HepG2 (cell line): ENCODE measurements around the gene ST3GAL2. TPM values are rescaled to one million over a fixed set of nuclear protein-coding genes. Genes with fewer than 3 reads are reported as not detected.
A peak's percentile ranks its signal among the peaks of the same experiment; 100 is the strongest.

Experiments used
- ARID2 ChIP-seq: sonication (generic); formaldehyde crosslinking; IDR thresholded peaks from 2 replicates; pipeline ENCODE4 v1.8.1; 2022; ENCODE audit warnings: mild to moderate bottlenecking, missing genetic modification reagents, borderline replicate concordance
- CBX1 ChIP-seq: IDR thresholded peaks from one replicate; pipeline ENCODE4 v1.6.1; 2016; ENCODE audit warnings: antibody characterized with exemption, low read depth
- DR1 ChIP-seq: sonication (generic); formaldehyde crosslinking; IDR thresholded peaks from 2 replicates; pipeline ENCODE4 v1.8.0; 2021; ENCODE audit warnings: mild to moderate bottlenecking, missing genetic modification reagents, inconsistent platforms
- HDAC1 ChIP-seq: sonication (generic); formaldehyde crosslinking; IDR thresholded peaks from 2 replicates; pipeline ENCODE4 v1.5.1; 2020; ENCODE audit warnings: mild to moderate bottlenecking, missing genetic modification reagents
- ISL2 ChIP-seq: sonication (generic); formaldehyde crosslinking; IDR thresholded peaks from 2 replicates; pipeline ENCODE4 v1.5.0; 2020; ENCODE audit warnings: missing genetic modification reagents
- KLF16 ChIP-seq, 2 experiments: sonication (generic) in 1 of 2; formaldehyde crosslinking in 1 of 2; IDR thresholded peaks; 2 replicates each; pipeline versions ENCODE4 v1.6.1 to v1.8.0; 2016 to 2023; ENCODE audit warnings: missing genetic modification reagents in 2 of 2, missing compliant biosample characterization in 1 of 2
- KMT2B ChIP-seq: IDR thresholded peaks from 2 replicates; pipeline ENCODE4 v1.6.1; 2016; ENCODE audit warnings: missing genetic modification reagents, missing compliant biosample characterization
- MZF1 ChIP-seq: sonication (generic); formaldehyde crosslinking; IDR thresholded peaks from 2 replicates; pipeline ENCODE4 v1.8.1; 2023; ENCODE audit warnings: mild to moderate bottlenecking, missing genetic modification reagents, borderline replicate concordance
- NFE2L1 ChIP-seq: sonication (generic); formaldehyde crosslinking; IDR thresholded peaks from 2 replicates; pipeline ENCODE4 v1.4.0; 2020; ENCODE audit warnings: missing genetic modification reagents, mild to moderate bottlenecking, borderline replicate concordance
- NFRKB ChIP-seq: fragments of 450-650 bp; IDR thresholded peaks from 2 replicates; pipeline ENCODE4 v1.6.1; 2017
- ONECUT2 ChIP-seq: sonication (generic); formaldehyde crosslinking; IDR thresholded peaks from 2 replicates; pipeline ENCODE4 v1.4.0; 2020; ENCODE audit warnings: missing genetic modification reagents
- RCOR2 ChIP-seq: IDR thresholded peaks from 2 replicates; pipeline ENCODE4 v1.6.1; 2016; ENCODE audit warnings: missing biosample characterization, missing genetic modification reagents
- SIN3A ChIP-seq: IDR thresholded peaks from 2 replicates; pipeline ENCODE4 v1.6.1; 2011; ENCODE audit warnings: low read depth, mild to moderate bottlenecking, control low read depth, low read length, borderline replicate concordance
- ZNF569 ChIP-seq: sonication (generic); formaldehyde crosslinking; IDR thresholded peaks from 2 replicates; pipeline ENCODE4 v1.5.0; 2020; ENCODE audit warnings: mild to moderate bottlenecking, missing genetic modification reagents, moderate library complexity, borderline replicate concordance
- polyA plus RNA-seq, 8 experiments: library from polyadenylated mRNA; depleted of rRNA in 3 of 8; stranded (reverse) in 7 of 8; unstranded in 1 of 8; fragments of >200 nt; fragmentation: Illumina TruSeq in 4 of 8; extraction: Trizol in 4 of 8; gene quantifications; 2 replicates each; pipeline versions ENCODE4 v1.2.1 to v1.2.3, GENCODE V29; 2011 to 2016; ENCODE audit warnings: low read depth in 4 of 8, missing spikeins in 1 of 8, mixed read lengths in 1 of 8; ENCODE audit not compliant: insufficient read depth in 1 of 8
- total RNA-seq, 5 experiments: library from RNA; depleted of rRNA; stranded (reverse); fragments of >200 nt; fragmentation: Illumina TruSeq; extraction: Trizol; gene quantifications; 2 replicates each; pipeline ENCODE4 v1.2.3, GENCODE V29; 2016; ENCODE audit warnings: low read depth in 1 of 5
- TF ChIP-seq, protein P1 (sequence below): sonication (generic); formaldehyde crosslinking; IDR thresholded peaks from 2 replicates; pipeline ENCODE4 v1.4.0; 2020; ENCODE audit warnings: missing genetic modification reagents
- TF ChIP-seq, protein P2 (sequence below): IDR thresholded peaks from 2 replicates; pipeline ENCODE4 v1.6.1; 2016; ENCODE audit warnings: missing genetic modification reagents, missing compliant biosample characterization
- TF ChIP-seq, protein P3 (sequence below): sonication (generic); formaldehyde crosslinking; IDR thresholded peaks from 2 replicates; pipeline ENCODE4 v1.5.0; 2020; ENCODE audit warnings: mild to moderate bottlenecking, missing genetic modification reagents, borderline replicate concordance
- TF ChIP-seq, protein P4 (sequence below): sonication (generic); formaldehyde crosslinking; IDR thresholded peaks from 2 replicates; pipeline ENCODE4 v1.4.0; 2020; ENCODE audit warnings: mild to moderate bottlenecking, missing genetic modification reagents

ST3GAL2 gene
- total and polyA plus RNA-seq, 2 of the 13 experiments (the other 11 are each of a cell fraction or from before 2014, with no cell fraction given): 16.3 to 24.9 TPM

DNA sequence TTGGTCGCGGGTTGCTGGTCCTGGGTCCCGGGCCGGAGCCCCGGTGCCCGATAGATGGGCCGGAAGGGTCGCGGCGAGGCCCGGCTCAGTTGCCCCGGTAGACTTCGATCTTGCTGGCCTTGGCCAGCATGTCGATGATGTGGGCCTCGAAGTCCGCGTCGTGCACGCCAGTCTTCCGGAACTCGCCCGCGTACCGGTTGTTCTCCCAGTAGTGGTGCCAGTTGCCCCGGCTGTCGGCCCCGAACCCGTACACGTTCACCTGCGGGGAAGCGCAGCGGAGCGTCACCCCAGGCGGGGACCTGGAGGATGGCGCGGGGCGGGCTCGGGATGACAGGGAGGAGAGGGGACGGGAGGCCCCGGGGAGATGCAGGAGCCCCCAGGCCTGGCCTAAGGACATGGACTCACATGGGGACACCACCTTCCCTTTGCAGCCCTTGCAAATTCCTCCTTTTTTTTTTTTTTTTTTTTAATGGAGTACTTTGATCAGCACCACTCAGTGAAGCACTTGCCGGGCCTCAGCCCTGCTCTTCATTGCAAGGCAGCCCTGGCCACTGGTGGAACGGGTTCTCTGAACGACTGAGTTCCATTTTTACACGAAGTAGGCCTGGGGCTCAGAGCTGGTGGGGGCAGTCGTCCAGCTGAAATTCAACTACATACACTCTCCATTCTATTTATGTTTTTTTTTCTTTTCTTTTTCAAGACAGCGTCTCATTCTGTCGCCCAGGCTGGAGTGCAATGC lies 57.1 kb downstream of the ST3GAL2 start (continued):
- TF ChIP-seq ZNF569 (CRISPR knock-in tag): 0 out of 2 replicates have a peak, but pooled peaks have one; percentile 21
- 0 out of 4 replicates have a peak, but pooled peaks have one; percentile 13 to 58 for TF ChIP-seq KLF16 (CRISPR knock-in tag; IDR thresholded peaks at IDR 0.05)
- 0 out of 2 replicates have a peak, but pooled peaks have one; percentile 24 for TF ChIP-seq ONECUT2
- TF ChIP-seq ARID2 (CRISPR knock-in tag): 0 out of 2 replicates have a peak, but pooled peaks have one; percentile 16
- peak; percentile 55 for TF ChIP-seq CBX1
- no peak for TF ChIP-seq NFRKB
- 0 out of 2 replicates have a peak, but pooled peaks have one; percentile 2 for TF ChIP-seq SIN3A
- no peak for TF ChIP-seq MZF1 (CRISPR knock-in tag)
- TF ChIP-seq DR1 (CRISPR knock-in tag): peak; percentile 11; the same call in 1 of the 2 replicates
- no peak for TF ChIP-seq RCOR2 (CRISPR knock-in tag)
- peak; percentile 34; the same call in 1 of the 2 replicates for TF ChIP-seq HDAC1
- TF ChIP-seq, protein P1, sequence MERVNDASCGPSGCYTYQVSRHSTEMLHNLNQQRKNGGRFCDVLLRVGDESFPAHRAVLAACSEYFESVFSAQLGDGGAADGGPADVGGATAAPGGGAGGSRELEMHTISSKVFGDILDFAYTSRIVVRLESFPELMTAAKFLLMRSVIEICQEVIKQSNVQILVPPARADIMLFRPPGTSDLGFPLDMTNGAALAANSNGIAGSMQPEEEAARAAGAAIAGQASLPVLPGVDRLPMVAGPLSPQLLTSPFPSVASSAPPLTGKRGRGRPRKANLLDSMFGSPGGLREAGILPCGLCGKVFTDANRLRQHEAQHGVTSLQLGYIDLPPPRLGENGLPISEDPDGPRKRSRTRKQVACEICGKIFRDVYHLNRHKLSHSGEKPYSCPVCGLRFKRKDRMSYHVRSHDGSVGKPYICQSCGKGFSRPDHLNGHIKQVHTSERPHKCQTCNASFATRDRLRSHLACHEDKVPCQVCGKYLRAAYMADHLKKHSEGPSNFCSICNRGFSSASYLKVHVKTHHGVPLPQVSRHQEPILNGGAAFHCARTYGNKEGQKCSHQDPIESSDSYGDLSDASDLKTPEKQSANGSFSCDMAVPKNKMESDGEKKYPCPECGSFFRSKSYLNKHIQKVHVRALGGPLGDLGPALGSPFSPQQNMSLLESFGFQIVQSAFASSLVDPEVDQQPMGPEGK (CRISPR knock-in tag): 0 out of 2 replicates have a peak, but pooled peaks have one; percentile 18
- peak; percentile 21; the same call in 1 of the 2 replicates for TF ChIP-seq KMT2B (CRISPR knock-in tag)
- TF ChIP-seq, protein P2, sequence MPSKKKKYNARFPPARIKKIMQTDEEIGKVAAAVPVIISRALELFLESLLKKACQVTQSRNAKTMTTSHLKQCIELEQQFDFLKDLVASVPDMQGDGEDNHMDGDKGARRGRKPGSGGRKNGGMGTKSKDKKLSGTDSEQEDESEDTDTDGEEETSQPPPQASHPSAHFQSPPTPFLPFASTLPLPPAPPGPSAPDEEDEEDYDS (CRISPR knock-in tag): peak; percentile 39; the same call in 1 of the 2 replicates
- peak; percentile 41; the same call in 1 of the 2 replicates for TF ChIP-seq NFE2L1 (CRISPR knock-in tag)
- TF ChIP-seq ISL2: no peak
- TF ChIP-seq, protein P3, sequence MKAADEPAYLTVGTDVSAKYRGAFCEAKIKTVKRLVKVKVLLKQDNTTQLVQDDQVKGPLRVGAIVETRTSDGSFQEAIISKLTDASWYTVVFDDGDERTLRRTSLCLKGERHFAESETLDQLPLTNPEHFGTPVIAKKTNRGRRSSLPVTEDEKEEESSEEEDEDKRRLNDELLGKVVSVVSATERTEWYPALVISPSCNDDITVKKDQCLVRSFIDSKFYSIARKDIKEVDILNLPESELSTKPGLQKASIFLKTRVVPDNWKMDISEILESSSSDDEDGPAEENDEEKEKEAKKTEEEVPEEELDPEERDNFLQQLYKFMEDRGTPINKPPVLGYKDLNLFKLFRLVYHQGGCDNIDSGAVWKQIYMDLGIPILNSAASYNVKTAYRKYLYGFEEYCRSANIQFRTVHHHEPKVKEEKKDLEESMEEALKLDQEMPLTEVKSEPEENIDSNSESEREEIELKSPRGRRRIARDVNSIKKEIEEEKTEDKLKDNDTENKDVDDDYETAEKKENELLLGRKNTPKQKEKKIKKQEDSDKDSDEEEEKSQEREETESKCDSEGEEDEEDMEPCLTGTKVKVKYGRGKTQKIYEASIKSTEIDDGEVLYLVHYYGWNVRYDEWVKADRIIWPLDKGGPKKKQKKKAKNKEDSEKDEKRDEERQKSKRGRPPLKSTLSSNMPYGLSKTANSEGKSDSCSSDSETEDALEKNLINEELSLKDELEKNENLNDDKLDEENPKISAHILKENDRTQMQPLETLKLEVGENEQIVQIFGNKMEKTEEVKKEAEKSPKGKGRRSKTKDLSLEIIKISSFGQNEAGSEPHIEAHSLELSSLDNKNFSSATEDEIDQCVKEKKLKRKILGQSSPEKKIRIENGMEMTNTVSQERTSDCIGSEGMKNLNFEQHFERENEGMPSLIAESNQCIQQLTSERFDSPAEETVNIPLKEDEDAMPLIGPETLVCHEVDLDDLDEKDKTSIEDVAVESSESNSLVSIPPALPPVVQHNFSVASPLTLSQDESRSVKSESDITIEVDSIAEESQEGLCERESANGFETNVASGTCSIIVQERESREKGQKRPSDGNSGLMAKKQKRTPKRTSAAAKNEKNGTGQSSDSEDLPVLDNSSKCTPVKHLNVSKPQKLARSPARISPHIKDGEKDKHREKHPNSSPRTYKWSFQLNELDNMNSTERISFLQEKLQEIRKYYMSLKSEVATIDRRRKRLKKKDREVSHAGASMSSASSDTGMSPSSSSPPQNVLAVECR: peak; percentile 27; the same call in 1 of the 2 replicates
- TF ChIP-seq, protein P4, sequence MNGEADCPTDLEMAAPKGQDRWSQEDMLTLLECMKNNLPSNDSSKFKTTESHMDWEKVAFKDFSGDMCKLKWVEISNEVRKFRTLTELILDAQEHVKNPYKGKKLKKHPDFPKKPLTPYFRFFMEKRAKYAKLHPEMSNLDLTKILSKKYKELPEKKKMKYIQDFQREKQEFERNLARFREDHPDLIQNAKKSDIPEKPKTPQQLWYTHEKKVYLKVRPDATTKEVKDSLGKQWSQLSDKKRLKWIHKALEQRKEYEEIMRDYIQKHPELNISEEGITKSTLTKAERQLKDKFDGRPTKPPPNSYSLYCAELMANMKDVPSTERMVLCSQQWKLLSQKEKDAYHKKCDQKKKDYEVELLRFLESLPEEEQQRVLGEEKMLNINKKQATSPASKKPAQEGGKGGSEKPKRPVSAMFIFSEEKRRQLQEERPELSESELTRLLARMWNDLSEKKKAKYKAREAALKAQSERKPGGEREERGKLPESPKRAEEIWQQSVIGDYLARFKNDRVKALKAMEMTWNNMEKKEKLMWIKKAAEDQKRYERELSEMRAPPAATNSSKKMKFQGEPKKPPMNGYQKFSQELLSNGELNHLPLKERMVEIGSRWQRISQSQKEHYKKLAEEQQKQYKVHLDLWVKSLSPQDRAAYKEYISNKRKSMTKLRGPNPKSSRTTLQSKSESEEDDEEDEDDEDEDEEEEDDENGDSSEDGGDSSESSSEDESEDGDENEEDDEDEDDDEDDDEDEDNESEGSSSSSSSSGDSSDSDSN (CRISPR knock-in tag): peak; percentile 77
